Astrocyte of the cerebellum (primary cell): Measurements from ENCODE around the gene CLMP.

ENCODE experiments used
- DNase-seq: peaks from one replicate; pipeline ENCODE4 v3.0.0-alpha.2; 2011; ENCODE audit warnings: low read depth
- H3K4me3 ChIP-seq: 2 replicates; pipeline ENCODE4 v1.5.1; 2011; ENCODE audit warnings: mild to moderate bottlenecking, low read depth, low read length, moderate library complexity
- CTCF ChIP-seq: IDR thresholded peaks from 2 replicates; pipeline ENCODE4 v1.5.1; 2012; ENCODE audit warnings: low read length, low read depth, moderate library complexity, mild to moderate bottlenecking; ENCODE audit errors: missing control alignments
- in situ Hi-C: cut with HindIII; loops from 2 replicates; pipeline ENCODE4 v1.10.0; 2017; ENCODE audit warnings: low sequenced_read_pairs

Gene CLMP

GRCh38 chr11:123231256-123231655 lies 36.2 kb upstream of the CLMP start:
- no peak for DNase-seq

GRCh38 chr11:123230346-123230745 lies 35.3 kb upstream of the CLMP start:
- TF ChIP-seq CTCF, result no peak
- H3K4me3 ChIP-seq, result no peak overlapping the region
- in situ Hi-C loops, result no loop called here
- no peak for DNase-seq

More at GRCh38 chr11:123231256-123231655, 36.2 kb upstream of the CLMP start:
- no peak overlapping the region for H3K4me3 ChIP-seq
- in situ Hi-C loops, result no loop called here
- TF ChIP-seq CTCF, result no peak

GRCh38 chr11:123228496-123229163 lies 33.6 kb upstream of the CLMP start:
- no peak for TF ChIP-seq CTCF
- no peak for DNase-seq
- no peak overlapping the region for H3K4me3 ChIP-seq
- in situ Hi-C loops, result no loop called here

GRCh38 chr11:123227763-123228495 lies 32.9 kb upstream of the CLMP start:
- in situ Hi-C loops, result no loop called here
- no peak for DNase-seq
- no peak overlapping the region for H3K4me3 ChIP-seq
- no peak for TF ChIP-seq CTCF

- no peak for TF ChIP-seq CTCF
- in situ Hi-C loops, result no loop called here
- H3K4me3 ChIP-seq, result no peak overlapping the region
- DNase-seq, result no peak
Observed at GRCh38 chr11:123221584-123221983, 26.5 kb upstream of the CLMP start.

- TF ChIP-seq CTCF, result no peak
- in situ Hi-C loops, result no loop called here
- no peak overlapping the region for H3K4me3 ChIP-seq
- DNase-seq, result no peak
Observed at GRCh38 chr11:123221096-123221561, 26.1 kb upstream of the CLMP start.
